GM23338 (cell line): ENCODE measurements around the gene LRSAM1. TPM values are rescaled to one million over a fixed set of nuclear protein-coding genes. Genes with fewer than 3 reads are reported as not detected.

Experiments
- ATAC-seq: fragments of 200-7000 bp; cut with Tn5 transposase; 3 replicates; pipeline ENCODE4 v1.9.1; 2020
- DNase-seq: peaks from one replicate; pipeline ENCODE4 v3.0.0-alpha.2; 2015; ENCODE audit warnings: low spot score
- H2AFZ ChIP-seq: fragments of 200-600 bp; sonication (generic); 2 replicates; pipeline ENCODE4 v1.8.0; 2016; ENCODE audit warnings: antibody characterized with exemption, mild to moderate bottlenecking, moderate library complexity
- H3F3A ChIP-seq: fragments of 200-600 bp; sonication (generic); replicated peaks from 2 replicates; pipeline ENCODE4 v1.8.0; 2017; ENCODE audit warnings: antibody characterized with exemption, mixed run types, low read depth
- H3K27ac ChIP-seq: fragments of 200-600 bp; sonication (generic); 2 replicates; pipeline ENCODE4 v1.6.1; 2016; ENCODE audit warnings: low read depth
- H3K27me3 ChIP-seq: fragments of 200-600 bp; sonication (generic); 2 replicates; pipeline ENCODE4 v1.8.0; 2016; ENCODE audit warnings: mild to moderate bottlenecking, mixed run types, moderate library complexity; ENCODE audit not compliant: insufficient read depth
- H3K36me3 ChIP-seq: fragments of 200-600 bp; sonication (generic); 2 replicates; pipeline ENCODE4 v1.8.0; 2016; ENCODE audit warnings: mild to moderate bottlenecking; ENCODE audit not compliant: insufficient read depth
- H3K4me1 ChIP-seq: fragments of 200-600 bp; sonication (generic); 2 replicates; pipeline ENCODE4 v1.8.0; 2016; ENCODE audit warnings: mild to moderate bottlenecking, moderate library complexity; ENCODE audit not compliant: insufficient read depth
- H3K4me2 ChIP-seq: fragments of 200-600 bp; sonication (generic); 2 replicates; pipeline ENCODE4 v1.7.1; 2017; ENCODE audit warnings: mixed run types
- H3K4me3 ChIP-seq: fragments of 200-600 bp; sonication (generic); 2 replicates; pipeline ENCODE4 v1.6.1; 2016; ENCODE audit warnings: mixed run types
- H3K79me2 ChIP-seq: fragments of 200-600 bp; sonication (generic); replicated peaks from 2 replicates; pipeline ENCODE4 v1.8.0; 2017; ENCODE audit warnings: mild to moderate bottlenecking; ENCODE audit not compliant: insufficient read depth
- H3K9me2 ChIP-seq: fragments of 200-600 bp; sonication (generic); 2 replicates; pipeline ENCODE4 v1.8.0; 2017; ENCODE audit not compliant: insufficient read depth
- H4K20me1 ChIP-seq: fragments of 200-600 bp; sonication (generic); replicated peaks from 2 replicates; pipeline ENCODE4 v1.8.0; 2017; ENCODE audit warnings: mild to moderate bottlenecking; ENCODE audit not compliant: insufficient read depth
- H3K27ac Mint-ChIP-seq: 2 replicates; pipeline ENCODE4 v1.8.0; 2020; ENCODE audit warnings: inconsistent platforms, mild to moderate bottlenecking, moderate library complexity, mixed read lengths
- H3K27me3 Mint-ChIP-seq: 3 replicates; pipeline ENCODE4 v1.8.0; 2022; ENCODE audit warnings: low read depth, mild to moderate bottlenecking, moderate library complexity, mixed read lengths, inconsistent platforms; ENCODE audit not compliant: insufficient read depth, poor library complexity
- H3K36me3 Mint-ChIP-seq: 3 replicates; pipeline ENCODE4 v1.8.0; 2021; ENCODE audit warnings: low read depth, mild to moderate bottlenecking, inconsistent platforms, moderate library complexity, mixed read lengths
- H3K4me1 Mint-ChIP-seq: 3 replicates; pipeline ENCODE4 v1.8.0; 2020; ENCODE audit warnings: mild to moderate bottlenecking, inconsistent platforms, mixed read lengths
- H3K4me3 Mint-ChIP-seq: 3 replicates; pipeline ENCODE4 v1.8.0; 2021; ENCODE audit warnings: moderate library complexity, mild to moderate bottlenecking, inconsistent platforms, mixed read lengths
- H3K9me3 Mint-ChIP-seq: 3 replicates; pipeline ENCODE4 v1.8.0; 2020; ENCODE audit warnings: moderate library complexity, mild to moderate bottlenecking, inconsistent platforms, mixed read lengths
- CREB1 ChIP-seq: fragments of 250-450 bp; sonication (Bioruptor Pico); IDR thresholded peaks from 2 replicates; pipeline ENCODE4 v1.5.0; 2020; ENCODE audit warnings: low read depth, mild to moderate bottlenecking, moderate library complexity
- NANOG ChIP-seq: IDR thresholded peaks from 2 replicates; pipeline ENCODE4 v1.6.1; 2016; ENCODE audit warnings: antibody characterized with exemption, borderline replicate concordance
- POLR2AphosphoS5 ChIP-seq: IDR thresholded peaks from 2 replicates; pipeline ENCODE4 v1.6.1; 2016; ENCODE audit warnings: antibody characterized with exemption, low read depth
- ZNF114 ChIP-seq: fragments of 250-450 bp; sonication (Bioruptor Pico); IDR thresholded peaks from 2 replicates; pipeline ENCODE4 v1.5.0; 2020; ENCODE audit warnings: mild to moderate bottlenecking, moderate library complexity
- ZNF331 ChIP-seq: fragments of 250-450 bp; sonication (Bioruptor Pico); IDR thresholded peaks from 2 replicates; pipeline ENCODE4 v1.5.0; 2020; ENCODE audit warnings: low read depth, mild to moderate bottlenecking, moderate library complexity
- polyA plus RNA-seq: library from polyadenylated mRNA; unstranded; fragments of >200 nt; fragmentation: Nextera tagmentation; extraction: Ambion mirVana; gene quantifications from 2 replicates; pipeline ENCODE4 v1.2.1, GENCODE V29; 2016
- total RNA-seq: library from RNA; depleted of rRNA; stranded (reverse); fragments of >200 nt; shearing (Covaris generic); gene quantifications from 2 replicates; pipeline ENCODE4 v1.2.3, GENCODE V29; 2014
- TF ChIP-seq, protein P1 (sequence below), 2 experiments: fragments of 200-600 bp in 1 of 2; sonication (generic) in 1 of 2; conservative IDR thresholded peaks; 2 replicates each; pipeline versions ENCODE4 v1.5.1 to v1.6.1; 2016 to 2017; ENCODE audit warnings: antibody characterized with exemption in 2 of 2, low read depth in 2 of 2, mild to moderate bottlenecking in 2 of 2, moderate library complexity in 1 of 2
- TF ChIP-seq, protein P2 (sequence below): IDR thresholded peaks from 2 replicates; pipeline ENCODE4 v1.6.1; 2016; ENCODE audit warnings: antibody characterized with exemption
- TF ChIP-seq, protein P3 (sequence below): IDR thresholded peaks from one replicate; pipeline ENCODE4 v1.6.1; 2018; ENCODE audit warnings: antibody characterized with exemption; ENCODE audit not compliant: unreplicated experiment

Gene LRSAM1
- total and polyA plus RNA-seq, 2 experiments from 2014 or later, result 12.8 to 21.9 TPM

DNA sequence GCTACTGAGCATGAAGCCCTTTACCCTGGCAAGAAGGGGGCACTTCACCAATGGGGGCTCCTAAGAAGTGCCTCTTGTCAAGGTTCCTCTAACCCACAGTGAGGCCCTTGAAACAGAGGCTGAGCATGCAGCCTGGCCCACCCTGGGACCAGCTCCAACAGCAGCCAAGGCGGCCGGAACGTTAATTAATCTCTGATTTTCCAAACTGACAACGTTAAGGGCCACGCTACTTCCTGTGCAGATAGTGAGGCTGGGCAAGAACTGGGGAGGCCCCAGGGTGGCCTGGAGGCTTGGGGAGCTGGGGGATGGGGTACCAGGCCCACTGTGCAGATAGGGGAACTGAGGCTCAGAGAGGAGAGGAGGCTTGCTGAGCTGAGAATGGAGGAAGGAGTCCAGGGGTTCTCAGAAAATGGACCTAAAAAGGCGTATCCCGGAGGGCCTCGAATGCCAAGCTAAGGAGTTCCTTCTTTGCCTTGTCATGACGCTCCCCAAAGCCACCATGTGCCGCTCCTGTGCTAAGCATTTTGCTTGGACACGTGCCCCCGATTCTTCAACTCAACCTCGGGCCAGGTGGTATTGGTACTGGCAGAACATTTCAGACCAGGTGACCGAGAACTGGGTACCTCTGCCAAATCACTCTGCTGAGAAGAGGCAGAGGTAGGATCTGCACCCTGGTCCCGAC lies 88.8 kb downstream of the LRSAM1 start (continued):
- TF ChIP-seq POLR2AphosphoS5, result no peak
- TF ChIP-seq, protein P1, sequence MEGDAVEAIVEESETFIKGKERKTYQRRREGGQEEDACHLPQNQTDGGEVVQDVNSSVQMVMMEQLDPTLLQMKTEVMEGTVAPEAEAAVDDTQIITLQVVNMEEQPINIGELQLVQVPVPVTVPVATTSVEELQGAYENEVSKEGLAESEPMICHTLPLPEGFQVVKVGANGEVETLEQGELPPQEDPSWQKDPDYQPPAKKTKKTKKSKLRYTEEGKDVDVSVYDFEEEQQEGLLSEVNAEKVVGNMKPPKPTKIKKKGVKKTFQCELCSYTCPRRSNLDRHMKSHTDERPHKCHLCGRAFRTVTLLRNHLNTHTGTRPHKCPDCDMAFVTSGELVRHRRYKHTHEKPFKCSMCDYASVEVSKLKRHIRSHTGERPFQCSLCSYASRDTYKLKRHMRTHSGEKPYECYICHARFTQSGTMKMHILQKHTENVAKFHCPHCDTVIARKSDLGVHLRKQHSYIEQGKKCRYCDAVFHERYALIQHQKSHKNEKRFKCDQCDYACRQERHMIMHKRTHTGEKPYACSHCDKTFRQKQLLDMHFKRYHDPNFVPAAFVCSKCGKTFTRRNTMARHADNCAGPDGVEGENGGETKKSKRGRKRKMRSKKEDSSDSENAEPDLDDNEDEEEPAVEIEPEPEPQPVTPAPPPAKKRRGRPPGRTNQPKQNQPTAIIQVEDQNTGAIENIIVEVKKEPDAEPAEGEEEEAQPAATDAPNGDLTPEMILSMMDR (conservative IDR thresholded peaks at IDR 0.05; ENCODE audit: low read depth in 2 of 2), result no peak
- TF ChIP-seq, protein P2, sequence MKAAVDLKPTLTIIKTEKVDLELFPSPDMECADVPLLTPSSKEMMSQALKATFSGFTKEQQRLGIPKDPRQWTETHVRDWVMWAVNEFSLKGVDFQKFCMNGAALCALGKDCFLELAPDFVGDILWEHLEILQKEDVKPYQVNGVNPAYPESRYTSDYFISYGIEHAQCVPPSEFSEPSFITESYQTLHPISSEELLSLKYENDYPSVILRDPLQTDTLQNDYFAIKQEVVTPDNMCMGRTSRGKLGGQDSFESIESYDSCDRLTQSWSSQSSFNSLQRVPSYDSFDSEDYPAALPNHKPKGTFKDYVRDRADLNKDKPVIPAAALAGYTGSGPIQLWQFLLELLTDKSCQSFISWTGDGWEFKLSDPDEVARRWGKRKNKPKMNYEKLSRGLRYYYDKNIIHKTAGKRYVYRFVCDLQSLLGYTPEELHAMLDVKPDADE, result no peak

DNA sequence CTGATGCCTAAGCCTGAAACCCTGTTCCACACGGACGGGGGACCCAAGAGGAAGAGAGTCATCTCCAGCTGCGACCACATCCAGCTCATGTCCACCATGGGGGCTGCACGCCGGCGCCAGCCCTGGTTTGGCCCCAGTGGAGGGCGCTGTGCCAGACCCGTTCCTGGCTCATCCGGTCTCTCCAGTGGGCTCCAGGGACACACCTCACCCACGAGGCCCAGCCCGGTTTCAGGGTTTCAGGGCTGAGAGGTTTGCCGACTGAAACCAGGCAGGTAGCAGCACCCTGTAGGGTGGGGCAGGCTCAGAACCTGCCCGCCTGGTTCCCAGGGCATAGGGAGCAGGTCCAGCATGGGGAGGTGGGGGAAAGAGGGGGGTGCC lies 89.3 kb downstream of the LRSAM1 start:
- Histone ChIP-seq H3K79me2 (peaks cover 38% of the 10 kb centered on the region), H3K9me2 (no peaks in the 10 kb centered on the region), H3K27ac (no peak overlapping the region), H3K4me2 (no peak overlapping the region), H4K20me1 (no peaks in the 10 kb centered on the region; the same call in 1 of the 2 replicates), H3K4me1 (peaks cover 16% of the 10 kb centered on the region), H3F3A (no peaks in the 10 kb centered on the region), H3K4me3 (no peak overlapping the region), H3K36me3 (no peaks in the 10 kb centered on the region), H3K27me3 (no peaks in the 10 kb centered on the region), H2AFZ (no peak overlapping the region)
- Mint-ChIP-seq H3K4me3 (no peak overlapping the region), H3K9me3 (no peaks in the 10 kb centered on the region), H3K27me3 (peaks cover 13% of the 10 kb centered on the region), H3K36me3 (no peaks in the 10 kb centered on the region), H3K27ac (no peak overlapping the region), H3K4me1 (peaks cover 27% of the 10 kb centered on the region)
- DNase-seq (peak; percentile 60), ATAC-seq (peak; percentile 50)
- TF ChIP-seq, protein P1 (conservative IDR thresholded peaks at IDR 0.05; ENCODE audit: low read depth in 2 of 2), result peak; percentile 54 to 66
- TF ChIP-seq ZNF331 (CRISPR knock-in tag), result no peak

DNA sequence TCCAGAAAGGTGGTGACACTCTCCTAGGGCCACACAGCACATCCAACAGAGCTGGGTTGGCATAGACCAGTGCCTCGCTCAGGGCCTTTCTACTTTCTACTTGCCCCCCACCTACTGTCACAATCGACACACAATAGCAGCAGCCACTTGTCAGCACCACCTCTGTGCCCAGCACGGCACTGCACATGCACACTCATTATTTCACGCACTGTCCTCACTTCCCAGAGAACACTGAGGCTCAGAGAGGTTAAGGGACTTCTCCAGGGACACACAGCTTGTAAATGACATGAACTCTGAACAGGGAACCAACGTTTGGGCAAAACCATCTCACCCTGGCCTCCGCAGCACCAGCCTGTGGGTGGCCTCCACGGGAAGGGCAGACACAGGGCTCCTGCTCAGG lies 89.9 kb downstream of the LRSAM1 start:
- no peak overlapping the region for H2AFZ ChIP-seq
- no peak overlapping the region for H3K27ac ChIP-seq
- peaks cover 40% of the 10 kb centered on the region for H3K79me2 ChIP-seq
- no peaks in the 10 kb centered on the region for H3K36me3 Mint-ChIP-seq
- peaks cover 11% of the 10 kb centered on the region for H3K27me3 Mint-ChIP-seq
- no peaks in the 10 kb centered on the region for H3F3A ChIP-seq
- no peak for DNase-seq
- H3K4me1 Mint-ChIP-seq, result peaks cover 31% of the 10 kb centered on the region
- H3K9me2 ChIP-seq, result no peaks in the 10 kb centered on the region
- no peak overlapping the region for H3K4me2 ChIP-seq
- H3K4me1 ChIP-seq, result peaks cover 19% of the 10 kb centered on the region
- TF ChIP-seq ZNF114 (CRISPR knock-in tag) (no peak), POLR2AphosphoS5 (no peak), NANOG (no peak), CREB1 (CRISPR knock-in tag) (no peak)
- TF ChIP-seq, protein P3, sequence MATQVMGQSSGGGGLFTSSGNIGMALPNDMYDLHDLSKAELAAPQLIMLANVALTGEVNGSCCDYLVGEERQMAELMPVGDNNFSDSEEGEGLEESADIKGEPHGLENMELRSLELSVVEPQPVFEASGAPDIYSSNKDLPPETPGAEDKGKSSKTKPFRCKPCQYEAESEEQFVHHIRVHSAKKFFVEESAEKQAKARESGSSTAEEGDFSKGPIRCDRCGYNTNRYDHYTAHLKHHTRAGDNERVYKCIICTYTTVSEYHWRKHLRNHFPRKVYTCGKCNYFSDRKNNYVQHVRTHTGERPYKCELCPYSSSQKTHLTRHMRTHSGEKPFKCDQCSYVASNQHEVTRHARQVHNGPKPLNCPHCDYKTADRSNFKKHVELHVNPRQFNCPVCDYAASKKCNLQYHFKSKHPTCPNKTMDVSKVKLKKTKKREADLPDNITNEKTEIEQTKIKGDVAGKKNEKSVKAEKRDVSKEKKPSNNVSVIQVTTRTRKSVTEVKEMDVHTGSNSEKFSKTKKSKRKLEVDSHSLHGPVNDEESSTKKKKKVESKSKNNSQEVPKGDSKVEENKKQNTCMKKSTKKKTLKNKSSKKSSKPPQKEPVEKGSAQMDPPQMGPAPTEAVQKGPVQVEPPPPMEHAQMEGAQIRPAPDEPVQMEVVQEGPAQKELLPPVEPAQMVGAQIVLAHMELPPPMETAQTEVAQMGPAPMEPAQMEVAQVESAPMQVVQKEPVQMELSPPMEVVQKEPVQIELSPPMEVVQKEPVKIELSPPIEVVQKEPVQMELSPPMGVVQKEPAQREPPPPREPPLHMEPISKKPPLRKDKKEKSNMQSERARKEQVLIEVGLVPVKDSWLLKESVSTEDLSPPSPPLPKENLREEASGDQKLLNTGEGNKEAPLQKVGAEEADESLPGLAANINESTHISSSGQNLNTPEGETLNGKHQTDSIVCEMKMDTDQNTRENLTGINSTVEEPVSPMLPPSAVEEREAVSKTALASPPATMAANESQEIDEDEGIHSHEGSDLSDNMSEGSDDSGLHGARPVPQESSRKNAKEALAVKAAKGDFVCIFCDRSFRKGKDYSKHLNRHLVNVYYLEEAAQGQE, result no peak
- no peaks in the 10 kb centered on the region for H3K9me3 Mint-ChIP-seq
- no peaks in the 10 kb centered on the region for H3K27me3 ChIP-seq
- H3K27ac Mint-ChIP-seq, result no peak overlapping the region; the same call in 1 of the 2 replicates
- H3K4me3 ChIP-seq, result no peak overlapping the region
- H3K36me3 ChIP-seq, result no peaks in the 10 kb centered on the region
- no peak for ATAC-seq
- H3K4me3 Mint-ChIP-seq, result no peak overlapping the region
- no peaks in the 10 kb centered on the region; the same call in 1 of the 2 replicates for H4K20me1 ChIP-seq
